IPS-15b (cell line): Measurements from ENCODE around the gene ZBP1.

ENCODE experiments used
- H3K27me3 ChIP-seq: one replicate; pipeline ENCODE4 v1.6.1; 2013; ENCODE audit warnings: low read length; ENCODE audit not compliant: control insufficient read depth, insufficient read depth
- H3K36me3 ChIP-seq: one replicate; pipeline ENCODE4 v1.6.1; 2013; ENCODE audit warnings: low read length; ENCODE audit not compliant: control insufficient read depth, insufficient read depth
- H3K4me1 ChIP-seq: one replicate; pipeline ENCODE4 v1.6.1; 2013; ENCODE audit warnings: mild to moderate bottlenecking, low read length; ENCODE audit not compliant: control insufficient read depth, insufficient read depth
- H3K4me3 ChIP-seq: one replicate; pipeline ENCODE4 v1.5.1; 2013; ENCODE audit warnings: low read depth, low read length
- H3K9ac ChIP-seq: one replicate; pipeline ENCODE4 v1.6.1; 2013; ENCODE audit warnings: low read depth, mild to moderate bottlenecking, low read length
- H3K9me3 ChIP-seq: one replicate; pipeline ENCODE4 v1.6.1; 2013; ENCODE audit warnings: mild to moderate bottlenecking, low read length; ENCODE audit not compliant: control insufficient read depth, insufficient read depth

Gene ZBP1

GRCh38 chr20:57582432-57583288 is 37.6 kb downstream of the ZBP1 start:
- Histone ChIP-seq H3K9me3 (no peaks in the 10 kb centered on the region), H3K27me3 (no peaks in the 10 kb centered on the region), H3K4me3 (no peak overlapping the region), H3K9ac (no peak overlapping the region), H3K4me1 (no peaks in the 10 kb centered on the region), H3K36me3 (no peaks in the 10 kb centered on the region)

- Histone ChIP-seq H3K9ac (no peak overlapping the region), H3K4me1 (no peaks in the 10 kb centered on the region), H3K36me3 (no peaks in the 10 kb centered on the region), H3K9me3 (no peaks in the 10 kb centered on the region), H3K27me3 (no peaks in the 10 kb centered on the region), H3K4me3 (no peak overlapping the region)
Observed at GRCh38 chr20:57582029-57582378, 38.2 kb downstream of the ZBP1 start.

- H3K4me1 ChIP-seq: no peaks in the 10 kb centered on the region
- H3K9ac ChIP-seq: no peak overlapping the region
- no peaks in the 10 kb centered on the region for H3K27me3 ChIP-seq
- H3K36me3 ChIP-seq: no peaks in the 10 kb centered on the region
- no peak overlapping the region for H3K4me3 ChIP-seq
- H3K9me3 ChIP-seq: no peaks in the 10 kb centered on the region
Observed at GRCh38 chr20:57581202-57582028, 38.8 kb downstream of the ZBP1 start.

GRCh38 chr20:57580478-57581201 is 39.6 kb downstream of the ZBP1 start:
- Histone ChIP-seq H3K4me1 (no peaks in the 10 kb centered on the region), H3K9ac (no peak overlapping the region), H3K4me3 (no peak overlapping the region), H3K9me3 (no peaks in the 10 kb centered on the region), H3K36me3 (no peaks in the 10 kb centered on the region), H3K27me3 (no peaks in the 10 kb centered on the region)

GRCh38 chr20:57579898-57580447 is 40.3 kb downstream of the ZBP1 start:
- Histone ChIP-seq H3K9me3 (no peaks in the 10 kb centered on the region), H3K36me3 (no peaks in the 10 kb centered on the region), H3K9ac (no peak overlapping the region), H3K27me3 (no peaks in the 10 kb centered on the region), H3K4me3 (no peak overlapping the region), H3K4me1 (no peaks in the 10 kb centered on the region)

- no peak overlapping the region for H3K4me3 ChIP-seq
- H3K9ac ChIP-seq: no peak overlapping the region
- no peaks in the 10 kb centered on the region for H3K36me3 ChIP-seq
- H3K27me3 ChIP-seq: no peaks in the 10 kb centered on the region
- H3K9me3 ChIP-seq: no peaks in the 10 kb centered on the region
- H3K4me1 ChIP-seq: no peaks in the 10 kb centered on the region
Observed at GRCh38 chr20:57579331-57579897, 40.8 kb downstream of the ZBP1 start.

- Histone ChIP-seq H3K27me3 (no peaks in the 10 kb centered on the region), H3K4me1 (no peaks in the 10 kb centered on the region), H3K36me3 (no peaks in the 10 kb centered on the region), H3K9me3 (no peaks in the 10 kb centered on the region), H3K4me3 (no peak overlapping the region), H3K9ac (no peak overlapping the region)
Observed at GRCh38 chr20:57578476-57579165, 41.6 kb downstream of the ZBP1 start.

- H3K9ac ChIP-seq: no peak overlapping the region
- no peaks in the 10 kb centered on the region for H3K27me3 ChIP-seq
- no peak overlapping the region for H3K4me3 ChIP-seq
- no peaks in the 10 kb centered on the region for H3K9me3 ChIP-seq
- H3K4me1 ChIP-seq: no peaks in the 10 kb centered on the region
- no peaks in the 10 kb centered on the region for H3K36me3 ChIP-seq
Observed at GRCh38 chr20:57577679-57578475, 42.3 kb downstream of the ZBP1 start.

GRCh38 chr20:57576617-57577550 is 43.3 kb downstream of the ZBP1 start:
- Histone ChIP-seq H3K36me3 (no peaks in the 10 kb centered on the region), H3K27me3 (peaks cover 3% of the 10 kb centered on the region), H3K4me1 (no peaks in the 10 kb centered on the region), H3K4me3 (no peak overlapping the region), H3K9me3 (no peaks in the 10 kb centered on the region), H3K9ac (no peak overlapping the region)

GRCh38 chr20:57576002-57576401 is 44.2 kb downstream of the ZBP1 start:
- Histone ChIP-seq H3K9ac (no peak overlapping the region), H3K27me3 (peaks cover 3% of the 10 kb centered on the region), H3K4me3 (no peak overlapping the region), H3K4me1 (no peaks in the 10 kb centered on the region), H3K9me3 (no peaks in the 10 kb centered on the region), H3K36me3 (no peaks in the 10 kb centered on the region)
